Mesenchymal stem cell (in vitro differentiated cells and primary cell): ENCODE measurements around the gene UQCRH.

Experiments
- DNase-seq: peaks from one replicate; pipeline ENCODE4 v3.0.0-alpha.2; 2013
- H2AFZ ChIP-seq: one replicate; pipeline ENCODE4 v1.6.1; 2013; ENCODE audit warnings: low read depth, mild to moderate bottlenecking, control low read depth, inconsistent platforms, low read length, moderate library complexity
- H2AK5ac ChIP-seq: 2 replicates; pipeline ENCODE4 v1.6.1; 2013; ENCODE audit warnings: low read length, moderate library complexity, mild to moderate bottlenecking, inconsistent platforms; ENCODE audit not compliant: severe bottlenecking
- H2BK120ac ChIP-seq: one replicate; pipeline ENCODE4 v1.6.1; 2013; ENCODE audit warnings: low read depth, mild to moderate bottlenecking, inconsistent platforms, low read length, moderate library complexity
- H2BK12ac ChIP-seq, 2 experiments: one replicate each; pipeline ENCODE4 v1.6.1; 2013; ENCODE audit warnings: inconsistent platforms in 2 of 2, low read length in 2 of 2, mild to moderate bottlenecking in 2 of 2, moderate library complexity in 2 of 2, control low read depth in 1 of 2
- H2BK15ac ChIP-seq: one replicate; pipeline ENCODE4 v1.6.1; 2013; ENCODE audit warnings: mild to moderate bottlenecking, low read depth, inconsistent platforms; ENCODE audit not compliant: poor library complexity, severe bottlenecking
- H2BK5ac ChIP-seq: 2 replicates; pipeline ENCODE4 v1.6.1; 2013; ENCODE audit warnings: low read depth, mild to moderate bottlenecking, low read length, control low read depth, inconsistent platforms; ENCODE audit not compliant: poor library complexity, severe bottlenecking
- H3K14ac ChIP-seq, 2 experiments: one replicate each; pipeline ENCODE4 v1.6.1; 2013; ENCODE audit warnings: inconsistent platforms in 2 of 2, low read length in 2 of 2, control low read depth in 1 of 2, mild to moderate bottlenecking in 1 of 2, moderate library complexity in 1 of 2
- H3K18ac ChIP-seq, 2 experiments: one replicate each; pipeline ENCODE4 v1.6.1; 2013; ENCODE audit warnings: inconsistent platforms in 2 of 2, low read length in 2 of 2, control low read depth in 1 of 2, low read depth in 1 of 2, mild to moderate bottlenecking in 1 of 2
- H3K23ac ChIP-seq, 2 experiments: one replicate each; pipeline ENCODE4 v1.6.1; 2013; ENCODE audit warnings: inconsistent platforms in 2 of 2, low read length in 2 of 2, mild to moderate bottlenecking in 2 of 2, moderate library complexity in 2 of 2, control low read depth in 1 of 2
- H3K27ac ChIP-seq: 2 replicates; pipeline ENCODE4 v1.5.1; 2013; ENCODE audit warnings: mild to moderate bottlenecking, moderate library complexity, low read length, control low read depth, inconsistent platforms; ENCODE audit not compliant: poor library complexity, severe bottlenecking
- H3K27me3 ChIP-seq, 2 experiments: 2 replicates each; pipeline versions ENCODE4 v1.6.1 to v1.7.0; 2013; ENCODE audit warnings: low read length in 2 of 2, mild to moderate bottlenecking in 2 of 2, moderate library complexity in 2 of 2, control low read depth in 1 of 2, inconsistent platforms in 1 of 2; ENCODE audit not compliant: control insufficient read depth in 1 of 2, insufficient read depth in 1 of 2
- H3K36me3 ChIP-seq, 2 experiments: 2 replicates each; pipeline versions ENCODE4 v1.6.1 to v1.7.0; 2013; ENCODE audit warnings: low read length in 2 of 2, control low read depth in 1 of 2, inconsistent platforms in 1 of 2, low read depth in 1 of 2, mild to moderate bottlenecking in 1 of 2; ENCODE audit not compliant: insufficient read depth in 2 of 2, control insufficient read depth in 1 of 2
- H3K4ac ChIP-seq, 2 experiments: one replicate each; pipeline ENCODE4 v1.6.1; 2013; ENCODE audit warnings: inconsistent platforms in 2 of 2, low read length in 2 of 2, mild to moderate bottlenecking in 2 of 2, moderate library complexity in 2 of 2, control low read depth in 1 of 2, low read depth in 1 of 2
- H3K4me1 ChIP-seq: 2 replicates; pipeline ENCODE4 v1.6.1; 2013; ENCODE audit warnings: low read depth, low read length, control low read depth; ENCODE audit not compliant: control insufficient read depth, insufficient read depth
- H3K4me2 ChIP-seq: 2 replicates; pipeline ENCODE4 v1.6.1; 2013; ENCODE audit warnings: low read length, mild to moderate bottlenecking, inconsistent platforms; ENCODE audit not compliant: poor library complexity, severe bottlenecking
- H3K4me3 ChIP-seq, 2 experiments: 2 replicates each; pipeline versions ENCODE4 v1.5.1 to v1.7.0; 2013; ENCODE audit warnings: low read length in 2 of 2, mild to moderate bottlenecking in 2 of 2, control low read depth in 1 of 2, low read depth in 1 of 2; ENCODE audit not compliant: insufficient read depth in 1 of 2
- H3K79me1 ChIP-seq: replicated peaks from 2 replicates; pipeline ENCODE4 v1.6.1; 2013; ENCODE audit warnings: mild to moderate bottlenecking, control low read depth, low read length, inconsistent platforms; ENCODE audit not compliant: poor library complexity, severe bottlenecking
- H3K9ac ChIP-seq: 2 replicates; pipeline ENCODE4 v1.7.0; 2013; ENCODE audit warnings: mild to moderate bottlenecking, low read length, moderate library complexity
- H3K9me3 ChIP-seq: 2 replicates; pipeline ENCODE4 v1.7.0; 2013; ENCODE audit warnings: mild to moderate bottlenecking, low read length; ENCODE audit not compliant: control insufficient read depth
- H4K8ac ChIP-seq: one replicate; pipeline ENCODE4 v1.6.1; 2013; ENCODE audit warnings: inconsistent platforms, mild to moderate bottlenecking, low read length, moderate library complexity
- H4K91ac ChIP-seq: one replicate; pipeline ENCODE4 v1.6.1; 2013; ENCODE audit warnings: mild to moderate bottlenecking, low read length, inconsistent platforms
- WGBS: methylation state at CpG from one replicate; pipeline ENCODE4 v1.1.7; 2013; ENCODE audit warnings: mixed read lengths; 5-methylcytosine and 5-hydroxymethylcytosine counted together

UQCRH gene

DNA sequence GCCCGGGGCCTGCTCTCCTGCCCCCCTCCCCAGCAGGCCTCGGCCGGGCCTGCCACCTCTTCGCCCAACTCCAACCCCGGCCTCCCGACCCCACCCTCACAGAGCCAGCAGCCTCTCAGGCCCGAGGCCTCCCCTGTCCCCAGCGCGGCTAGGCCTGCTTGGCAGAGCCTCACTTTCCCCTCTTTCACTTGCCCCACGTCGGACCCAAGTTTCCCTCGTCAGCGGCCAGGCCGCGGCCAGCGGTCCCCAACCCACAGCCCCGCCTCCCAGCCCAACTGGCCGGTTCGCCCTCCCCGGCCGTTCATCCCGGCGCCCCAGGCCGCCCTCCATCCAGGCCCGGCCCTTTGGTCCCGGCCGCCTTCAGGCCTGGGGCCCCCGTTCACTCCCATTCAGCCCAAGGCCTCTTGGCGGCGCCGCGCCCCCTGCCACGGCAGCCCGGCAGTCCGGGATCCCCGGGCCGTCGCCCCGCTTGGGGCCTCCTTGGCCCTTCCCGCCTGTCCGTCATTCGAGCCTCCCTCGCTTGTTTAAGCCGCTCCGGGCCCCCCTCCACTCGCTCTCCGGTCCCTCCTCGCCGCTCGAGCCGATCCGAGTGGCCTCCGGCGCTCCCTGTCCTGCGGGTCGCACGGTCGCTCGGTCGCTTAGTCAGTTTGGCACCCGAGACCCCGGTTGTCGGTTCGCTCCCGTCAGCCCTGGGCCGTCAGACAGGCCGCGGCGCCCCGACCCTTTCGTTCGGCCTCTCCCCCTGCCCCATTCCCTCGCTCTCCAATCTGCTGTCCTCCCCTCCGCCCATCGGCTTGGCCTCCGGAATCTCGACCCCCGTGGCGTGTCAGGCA is 1.5 kb upstream of the UQCRH start:
- Histone ChIP-seq H3K18ac (peak overlapping the region; percentile 81 to 99), H3K79me1 (peaks cover 5% of the 10 kb centered on the region), H4K91ac (peak overlapping the region; percentile 99), H2AFZ (peak overlapping the region; percentile 36), H4K8ac (peak overlapping the region; percentile 98), H3K4me1 (peaks cover 16% of the 10 kb centered on the region), H3K23ac (peak overlapping the region; percentile 91 to 99), H3K4me2 (peak overlapping the region; percentile 62), H2AK5ac (peak overlapping the region; percentile 27), H3K27ac (peak overlapping the region; percentile 89), H3K27me3 (no peaks in the 10 kb centered on the region), H3K4ac (peak overlapping the region; percentile 94 to 98), H3K9me3 (no peaks in the 10 kb centered on the region), H3K14ac (peak overlapping the region in 1 of 2 experiments; percentile 89), H3K9ac (peak overlapping the region; percentile 100), H2BK12ac (peak overlapping the region in 1 of 2 experiments; percentile 55), H3K36me3 (peaks cover 8 to 12% of the 10 kb centered on the region in 2 experiments), H2BK5ac (peak overlapping the region; percentile 90), H3K4me3 (peak overlapping the region; percentile 75 to 97), H2BK15ac (peak overlapping the region; percentile 88), H2BK120ac (peak overlapping the region; percentile 98)
- WGBS: under 1% methylated on average over 79 of the region's 79 CpGs
- peak; percentile 68 for DNase-seq

DNA sequence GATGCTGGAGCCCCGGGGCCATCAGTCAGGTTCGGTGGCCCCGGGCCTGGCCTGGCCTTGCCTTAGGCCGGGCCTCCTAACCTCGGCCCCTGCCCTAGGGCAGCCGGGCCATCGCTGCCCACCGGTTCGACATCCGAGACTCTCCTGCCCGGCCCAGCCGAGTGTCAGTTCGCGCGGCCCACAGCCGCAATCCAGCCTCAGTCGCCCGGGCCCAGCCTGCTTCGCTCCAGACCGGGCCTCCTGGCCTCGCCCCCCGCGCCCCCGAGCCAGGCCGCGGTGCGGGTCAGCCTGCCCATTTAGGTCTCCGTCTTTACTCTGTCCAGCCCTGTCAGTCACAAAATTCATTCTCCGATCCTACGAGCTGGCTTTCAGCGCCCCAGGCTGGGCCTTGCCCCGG is 859 bp upstream of the UQCRH start:
- Histone ChIP-seq H3K9ac (peak overlapping the region; percentile 100), H3K36me3 (peaks cover 3 to 6% of the 10 kb centered on the region in 2 experiments), H2AFZ (peak overlapping the region; percentile 18), H2BK5ac (peak overlapping the region; percentile 74), H4K91ac (peak overlapping the region; percentile 99), H3K79me1 (peaks cover under 1% of the 10 kb centered on the region), H3K4me1 (peaks cover 18% of the 10 kb centered on the region), H3K14ac (peak overlapping the region; percentile 89 to 99), H3K4ac (peak overlapping the region; percentile 94 to 98), H3K9me3 (no peaks in the 10 kb centered on the region), H3K27me3 (no peaks in the 10 kb centered on the region), H2BK12ac (peak overlapping the region in 1 of 2 experiments; percentile 67), H3K23ac (peak overlapping the region; percentile 37 to 99), H2BK120ac (peak overlapping the region; percentile 98), H3K27ac (peak overlapping the region; percentile 89), H2BK15ac (peak overlapping the region; percentile 73), H3K4me3 (peak overlapping the region; percentile 75 to 97), H4K8ac (peak overlapping the region; percentile 98), H2AK5ac (no peak overlapping the region), H3K18ac (peak overlapping the region; percentile 81 to 99), H3K4me2 (peak overlapping the region; percentile 62)
- WGBS: 0% methylated on average over 32 of the region's 32 CpGs
- DNase-seq: peak; percentile 58

- 1% methylated on average over 13 of the region's 14 CpGs for WGBS
- peaks cover 0 to 3% of the 10 kb centered on the region in 2 experiments for H3K36me3 ChIP-seq
- H3K4ac ChIP-seq: peak overlapping the region in 1 of 2 experiments; percentile 81
Measured at GRCh38 chr1:46303872-46304326, 401 bp downstream of the UQCRH start.

DNA sequence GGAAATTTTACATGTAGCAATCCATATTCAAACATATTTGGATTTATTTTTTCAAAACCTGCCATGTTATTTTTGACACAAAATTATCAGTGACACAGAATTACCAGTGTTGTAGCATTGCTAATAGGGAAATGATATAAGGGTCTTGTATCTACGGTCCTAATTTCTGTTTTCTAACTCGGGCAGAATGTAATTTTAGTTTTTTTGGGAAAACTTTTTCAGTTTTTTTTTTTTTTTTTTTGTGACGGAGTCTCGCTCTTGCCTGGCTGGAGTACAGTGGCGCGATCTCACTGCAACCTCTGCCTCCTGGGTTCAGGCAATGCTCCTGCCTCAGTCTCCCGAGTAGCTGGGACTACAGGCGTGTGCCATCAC is 2.6 kb downstream of the UQCRH start:
- no peak for DNase-seq
- Histone ChIP-seq H2BK120ac (no peak overlapping the region), H3K27me3 (no peaks in the 10 kb centered on the region), H2AK5ac (no peak overlapping the region), H3K23ac (no peak overlapping the region), H3K18ac (no peak overlapping the region), H3K4ac (no peak overlapping the region), H4K8ac (no peak overlapping the region), H4K91ac (no peak overlapping the region), H3K36me3 (peaks cover 17 to 18% of the 10 kb centered on the region in 2 experiments), H3K27ac (no peak overlapping the region), H2AFZ (no peak overlapping the region), H2BK12ac (no peak overlapping the region), H3K79me1 (peaks cover 6% of the 10 kb centered on the region), H3K9me3 (no peaks in the 10 kb centered on the region), H3K14ac (no peak overlapping the region), H3K4me3 (no peak overlapping the region), H3K4me1 (peaks cover 16% of the 10 kb centered on the region), H3K9ac (no peak overlapping the region), H3K4me2 (no peak overlapping the region), H2BK5ac (no peak overlapping the region), H2BK15ac (no peak overlapping the region)
- 95% methylated on average over 8 of the region's 8 CpGs for WGBS

More at GRCh38 chr1:46303872-46304326, 401 bp downstream of the UQCRH start:
- H2AFZ ChIP-seq: no peak overlapping the region
- H3K27ac ChIP-seq: peak overlapping the region; percentile 77
- H4K91ac ChIP-seq: no peak overlapping the region
- H2BK15ac ChIP-seq: no peak overlapping the region
- no peaks in the 10 kb centered on the region for H3K27me3 ChIP-seq
- DNase-seq: no peak
- no peak overlapping the region for H2BK12ac ChIP-seq
- peaks cover 18% of the 10 kb centered on the region for H3K4me1 ChIP-seq
- peak overlapping the region; percentile 70 for H4K8ac ChIP-seq
- H3K18ac ChIP-seq: peak overlapping the region in 1 of 2 experiments; percentile 80
- peak overlapping the region; percentile 83 for H3K4me2 ChIP-seq
- peak overlapping the region; percentile 100 for H3K9ac ChIP-seq
- no peak overlapping the region for H3K23ac ChIP-seq
- no peaks in the 10 kb centered on the region for H3K9me3 ChIP-seq
- H2BK120ac ChIP-seq: no peak overlapping the region
- H2AK5ac ChIP-seq: no peak overlapping the region
- H3K14ac ChIP-seq: no peak overlapping the region
- H2BK5ac ChIP-seq: no peak overlapping the region
- H3K4me3 ChIP-seq: peak overlapping the region; percentile 62 to 97
- H3K79me1 ChIP-seq: no peaks in the 10 kb centered on the region
